Measurements from ENCODE around the gene ACBD3.
A peak's percentile ranks its signal among the peaks of the same experiment; 100 is the strongest.

Gene ACBD3

GRCh38 chr1:226107471-226108460 lies 78.8 kb downstream of the ACBD3 start:
- TF ChIP-seq CTCF (IDR thresholded peaks at IDR 0.05; ENCODE audit: borderline replicate concordance, insufficient read depth, low read depth, low read length) = no peak
- no peak overlapping the region for H3K4me3 ChIP-seq (ENCODE audit: low read depth, low read length)

GRCh38 chr1:226104671-226105121 lies 81.8 kb downstream of the ACBD3 start:
- H3K4me3 ChIP-seq (ENCODE audit: low read depth, low read length) = no peak overlapping the region
- TF ChIP-seq CTCF (IDR thresholded peaks at IDR 0.05; ENCODE audit: borderline replicate concordance, insufficient read depth, low read depth, low read length) = no peak

- no peak for TF ChIP-seq CTCF (IDR thresholded peaks at IDR 0.05; ENCODE audit: borderline replicate concordance, insufficient read depth, low read depth, low read length)
- H3K4me3 ChIP-seq (ENCODE audit: low read depth, low read length) = peak overlapping the region; percentile 26
Observed at GRCh38 chr1:226100436-226101391, 85.8 kb downstream of the ACBD3 start.

- no peak overlapping the region for H3K4me3 ChIP-seq (ENCODE audit: low read depth, low read length)
- TF ChIP-seq CTCF (IDR thresholded peaks at IDR 0.05; ENCODE audit: borderline replicate concordance, insufficient read depth, low read depth, low read length) = no peak
Observed at GRCh38 chr1:226098870-226099835, 87.4 kb downstream of the ACBD3 start.

GRCh38 chr1:226097866-226098625 lies 88.5 kb downstream of the ACBD3 start:
- H3K4me3 ChIP-seq (ENCODE audit: low read depth, low read length) = no peak overlapping the region
- no peak for TF ChIP-seq CTCF (IDR thresholded peaks at IDR 0.05; ENCODE audit: borderline replicate concordance, insufficient read depth, low read depth, low read length)

All from GM12875 (cell line).